ENCODE results near the gene PTMA.

DNA sequence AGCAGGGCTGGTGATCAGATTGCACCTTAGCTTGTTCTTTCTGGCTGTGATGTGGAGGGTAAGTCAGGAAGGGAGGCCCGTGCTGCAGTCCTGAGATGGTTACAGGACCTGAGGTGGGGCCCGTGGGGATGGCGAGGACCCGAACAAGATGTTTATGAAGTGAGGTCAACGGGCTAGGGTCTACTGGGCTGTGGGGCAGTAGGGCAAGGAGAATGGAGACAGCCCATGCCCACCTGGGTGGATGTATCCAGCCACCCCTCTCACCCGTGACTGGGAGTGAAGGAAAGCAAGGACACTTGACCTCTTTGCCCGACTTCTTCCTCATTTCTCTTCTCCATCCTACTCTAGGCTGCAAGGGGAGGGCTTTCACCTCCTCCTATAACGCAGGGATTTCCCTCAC is 18.0 kb downstream of the PTMA start:
- TF ChIP-seq, protein P1, sequence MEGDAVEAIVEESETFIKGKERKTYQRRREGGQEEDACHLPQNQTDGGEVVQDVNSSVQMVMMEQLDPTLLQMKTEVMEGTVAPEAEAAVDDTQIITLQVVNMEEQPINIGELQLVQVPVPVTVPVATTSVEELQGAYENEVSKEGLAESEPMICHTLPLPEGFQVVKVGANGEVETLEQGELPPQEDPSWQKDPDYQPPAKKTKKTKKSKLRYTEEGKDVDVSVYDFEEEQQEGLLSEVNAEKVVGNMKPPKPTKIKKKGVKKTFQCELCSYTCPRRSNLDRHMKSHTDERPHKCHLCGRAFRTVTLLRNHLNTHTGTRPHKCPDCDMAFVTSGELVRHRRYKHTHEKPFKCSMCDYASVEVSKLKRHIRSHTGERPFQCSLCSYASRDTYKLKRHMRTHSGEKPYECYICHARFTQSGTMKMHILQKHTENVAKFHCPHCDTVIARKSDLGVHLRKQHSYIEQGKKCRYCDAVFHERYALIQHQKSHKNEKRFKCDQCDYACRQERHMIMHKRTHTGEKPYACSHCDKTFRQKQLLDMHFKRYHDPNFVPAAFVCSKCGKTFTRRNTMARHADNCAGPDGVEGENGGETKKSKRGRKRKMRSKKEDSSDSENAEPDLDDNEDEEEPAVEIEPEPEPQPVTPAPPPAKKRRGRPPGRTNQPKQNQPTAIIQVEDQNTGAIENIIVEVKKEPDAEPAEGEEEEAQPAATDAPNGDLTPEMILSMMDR (conservative IDR thresholded peaks at IDR 0.05): no peak
- no peak for TF ChIP-seq EZH2 (IDR thresholded peaks at IDR 0.05; ENCODE audit: low read depth)
